Hepatic stellate cell (primary cell): ENCODE measurements around the gene RALGAPB.

ENCODE experiments used
- DNase-seq: peaks from one replicate; pipeline ENCODE4 v3.0.0; 2011; ENCODE audit warnings: low spot score

Gene RALGAPB

GRCh38 chr20:38548356-38549083 is 75.9 kb downstream of the RALGAPB start:
- no peak for DNase-seq

GRCh38 chr20:38550274-38550673 is 77.6 kb downstream of the RALGAPB start:
- no peak for DNase-seq

- no peak for DNase-seq
Measured at GRCh38 chr20:38551056-38551626, 78.5 kb downstream of the RALGAPB start.

GRCh38 chr20:38554986-38555385 is 82.3 kb downstream of the RALGAPB start:
- no peak for DNase-seq

- DNase-seq: no peak
Measured at GRCh38 chr20:38555395-38555794, 82.8 kb downstream of the RALGAPB start.

GRCh38 chr20:38557174-38557573 is 84.5 kb downstream of the RALGAPB start:
- DNase-seq: no peak

- no peak for DNase-seq
Measured at GRCh38 chr20:38558596-38559360, 86.1 kb downstream of the RALGAPB start.

- no peak for DNase-seq
Measured at GRCh38 chr20:38559764-38560163, 87.1 kb downstream of the RALGAPB start.

- DNase-seq: no peak
Measured at GRCh38 chr20:38563802-38564431, 91.3 kb downstream of the RALGAPB start.

- no peak for DNase-seq
Measured at GRCh38 chr20:38564680-38565079, 92.0 kb downstream of the RALGAPB start.

GRCh38 chr20:38566036-38566598 is 93.5 kb downstream of the RALGAPB start:
- DNase-seq: no peak

- no peak for DNase-seq
Measured at GRCh38 chr20:38569747-38570525, 97.3 kb downstream of the RALGAPB start.

GRCh38 chr20:38573413-38573812 is 100.8 kb downstream of the RALGAPB start:
- no peak for DNase-seq

GRCh38 chr20:38579219-38579910 is 106.7 kb downstream of the RALGAPB start:
- no peak for DNase-seq

GRCh38 chr20:38579921-38580320 is 107.3 kb downstream of the RALGAPB start:
- no peak for DNase-seq

GRCh38 chr20:38581013-38581412 is 108.4 kb downstream of the RALGAPB start, which contains the start of gene ADIG:
Gene ADIG (plus strand): TSS chr20:38581197. CDS start chr20:38581251, 54 bp downstream.
- peak; percentile 30 for DNase-seq

GRCh38 chr20:38581830-38582358 is 109.3 kb downstream of the RALGAPB start:
- DNase-seq: no peak

- DNase-seq: no peak
Measured at GRCh38 chr20:38583306-38583705, 110.7 kb downstream of the RALGAPB start.

- DNase-seq: no peak
Measured at GRCh38 chr20:38584099-38584763, 111.6 kb downstream of the RALGAPB start.
